ENCODE results near the gene TPM1. TPM values are rescaled to one million over a fixed set of nuclear protein-coding genes. Genes with fewer than 3 reads are reported as not detected.

Gene TPM1
- total RNA-seq, 1 experiment from 2014 or later: 22.5 TPM

DNA sequence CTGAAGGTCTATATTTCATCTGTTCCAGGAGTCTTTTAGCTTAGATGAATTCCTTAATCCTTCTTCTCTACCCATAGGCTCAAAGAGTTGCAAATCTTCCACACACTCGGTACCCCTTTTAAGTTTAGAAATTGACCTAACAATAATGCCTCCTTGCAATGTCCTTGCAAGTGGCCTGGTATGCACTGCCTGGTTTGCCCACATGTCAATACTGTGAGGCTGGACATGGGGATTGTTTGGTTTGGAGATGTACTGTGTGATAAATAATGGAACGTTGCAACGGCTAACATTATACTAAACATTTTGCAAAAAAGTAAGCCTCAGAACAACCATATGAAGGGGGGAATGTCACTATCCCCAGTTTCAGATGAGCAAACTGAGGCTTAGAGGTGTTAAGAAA is 22.4 kb upstream of the TPM1 start:
- H2AFZ ChIP-seq (ENCODE audit: low read depth, low read length, poor library complexity, severe bottlenecking): no peak overlapping the region
- H3K27ac ChIP-seq (ENCODE audit: low read depth, low read length): no peak overlapping the region
- H3K27me3 ChIP-seq (ENCODE audit: insufficient read depth, low read length): no peaks in the 10 kb centered on the region
- no TSS peak for BruUV-seq (replicated peaks)
- no peak overlapping the region for H3K9ac ChIP-seq (ENCODE audit: low read length)
- no peaks in the 10 kb centered on the region for H3K9me2 ChIP-seq (ENCODE audit: insufficient read depth)
- H3K36me3 ChIP-seq (ENCODE audit: control insufficient read depth in 1 of 2, insufficient read depth in 2 of 2, low read length in 2 of 2): no peaks in the 10 kb centered on the region
- H3K4me3 ChIP-seq (replicated peaks in 1 of 2; ENCODE audit: low read depth in 1 of 2, low read length in 2 of 2): no peak overlapping the region
- ChIA-PET CTCF (interaction anchor here (1.2 to 4.4 kb wide), 2 partner anchors 11 to 28 kb away, joined by 3 to 21 read pairs; no protein-coding TSS in a partner anchor), RAD21 (ENCODE audit: low non-redundant PET in 1 of 2, low total read pairs in 2 of 2, uncharacterized antibody in 2 of 2, unreplicated experiment in 2 of 2) (interaction anchor here in 1 of 2 experiments (0.6 kb wide), 1 partner anchor 80 kb away, joined by 3 read pairs; no protein-coding TSS in a partner anchor), POLR2A (interaction anchor here (1.1 to 2.1 kb wide), 2 partner anchors 10 to 27 kb away, joined by 3 to 6 read pairs; no protein-coding TSS in a partner anchor)
- ATAC-seq (no peak), DNase-seq (ENCODE audit: low read depth, low spot score) (no peak)
- H4K20me1 ChIP-seq (ENCODE audit: insufficient read depth): no peaks in the 10 kb centered on the region
- intact Hi-C loops (cut with micrococcal nuclease): no loop called here
- no peaks in the 10 kb centered on the region for H3K79me2 ChIP-seq (ENCODE audit: insufficient read depth, low read length)
- H3K4me1 ChIP-seq (ENCODE audit: control insufficient read depth in 1 of 2, insufficient read depth in 2 of 2, low read length in 2 of 2): peaks cover 25 to 36% of the 10 kb centered on the region in 2 experiments
- H3K9me3 ChIP-seq (ENCODE audit: control insufficient read depth in 1 of 2, insufficient read depth in 1 of 2, low read depth in 1 of 2, low read length in 2 of 2): no peaks in the 10 kb centered on the region
- peak overlapping the region; percentile 67 for H3K4me2 ChIP-seq (ENCODE audit: low read length)
- TF ChIP-seq, protein P1, sequence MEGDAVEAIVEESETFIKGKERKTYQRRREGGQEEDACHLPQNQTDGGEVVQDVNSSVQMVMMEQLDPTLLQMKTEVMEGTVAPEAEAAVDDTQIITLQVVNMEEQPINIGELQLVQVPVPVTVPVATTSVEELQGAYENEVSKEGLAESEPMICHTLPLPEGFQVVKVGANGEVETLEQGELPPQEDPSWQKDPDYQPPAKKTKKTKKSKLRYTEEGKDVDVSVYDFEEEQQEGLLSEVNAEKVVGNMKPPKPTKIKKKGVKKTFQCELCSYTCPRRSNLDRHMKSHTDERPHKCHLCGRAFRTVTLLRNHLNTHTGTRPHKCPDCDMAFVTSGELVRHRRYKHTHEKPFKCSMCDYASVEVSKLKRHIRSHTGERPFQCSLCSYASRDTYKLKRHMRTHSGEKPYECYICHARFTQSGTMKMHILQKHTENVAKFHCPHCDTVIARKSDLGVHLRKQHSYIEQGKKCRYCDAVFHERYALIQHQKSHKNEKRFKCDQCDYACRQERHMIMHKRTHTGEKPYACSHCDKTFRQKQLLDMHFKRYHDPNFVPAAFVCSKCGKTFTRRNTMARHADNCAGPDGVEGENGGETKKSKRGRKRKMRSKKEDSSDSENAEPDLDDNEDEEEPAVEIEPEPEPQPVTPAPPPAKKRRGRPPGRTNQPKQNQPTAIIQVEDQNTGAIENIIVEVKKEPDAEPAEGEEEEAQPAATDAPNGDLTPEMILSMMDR (IDR thresholded peaks at IDR 0.05 in 2 of 3, conservative IDR thresholded peaks at IDR 0.05 in 1 of 3; ENCODE audit: borderline replicate concordance in 1 of 3, insufficient read depth in 1 of 3, low read depth in 2 of 3, low read length in 2 of 3): no peak
- no peak for TF ChIP-seq EZH2phosphoT487 (IDR thresholded peaks at IDR 0.05; ENCODE audit: borderline replicate concordance)
- no peak for TF ChIP-seq SRF (IDR thresholded peaks at IDR 0.05; ENCODE audit: low read depth)
- no peak for TF ChIP-seq EGR1 (IDR thresholded peaks at IDR 0.05; ENCODE audit: low read depth)
- no peak for TF ChIP-seq RAD21 (IDR thresholded peaks at IDR 0.05; ENCODE audit: low read depth)
- TF ChIP-seq SP1 (IDR thresholded peaks at IDR 0.05; ENCODE audit: low read depth): no peak
- TF ChIP-seq, protein P2, sequence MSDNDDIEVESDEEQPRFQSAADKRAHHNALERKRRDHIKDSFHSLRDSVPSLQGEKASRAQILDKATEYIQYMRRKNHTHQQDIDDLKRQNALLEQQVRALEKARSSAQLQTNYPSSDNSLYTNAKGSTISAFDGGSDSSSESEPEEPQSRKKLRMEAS (IDR thresholded peaks at IDR 0.05): no peak
- no peak for TF ChIP-seq TCF7L2 (IDR thresholded peaks at IDR 0.05; ENCODE audit: borderline replicate concordance, extremely low read depth, insufficient read depth, insufficient read length)
- TF ChIP-seq, protein P3, sequence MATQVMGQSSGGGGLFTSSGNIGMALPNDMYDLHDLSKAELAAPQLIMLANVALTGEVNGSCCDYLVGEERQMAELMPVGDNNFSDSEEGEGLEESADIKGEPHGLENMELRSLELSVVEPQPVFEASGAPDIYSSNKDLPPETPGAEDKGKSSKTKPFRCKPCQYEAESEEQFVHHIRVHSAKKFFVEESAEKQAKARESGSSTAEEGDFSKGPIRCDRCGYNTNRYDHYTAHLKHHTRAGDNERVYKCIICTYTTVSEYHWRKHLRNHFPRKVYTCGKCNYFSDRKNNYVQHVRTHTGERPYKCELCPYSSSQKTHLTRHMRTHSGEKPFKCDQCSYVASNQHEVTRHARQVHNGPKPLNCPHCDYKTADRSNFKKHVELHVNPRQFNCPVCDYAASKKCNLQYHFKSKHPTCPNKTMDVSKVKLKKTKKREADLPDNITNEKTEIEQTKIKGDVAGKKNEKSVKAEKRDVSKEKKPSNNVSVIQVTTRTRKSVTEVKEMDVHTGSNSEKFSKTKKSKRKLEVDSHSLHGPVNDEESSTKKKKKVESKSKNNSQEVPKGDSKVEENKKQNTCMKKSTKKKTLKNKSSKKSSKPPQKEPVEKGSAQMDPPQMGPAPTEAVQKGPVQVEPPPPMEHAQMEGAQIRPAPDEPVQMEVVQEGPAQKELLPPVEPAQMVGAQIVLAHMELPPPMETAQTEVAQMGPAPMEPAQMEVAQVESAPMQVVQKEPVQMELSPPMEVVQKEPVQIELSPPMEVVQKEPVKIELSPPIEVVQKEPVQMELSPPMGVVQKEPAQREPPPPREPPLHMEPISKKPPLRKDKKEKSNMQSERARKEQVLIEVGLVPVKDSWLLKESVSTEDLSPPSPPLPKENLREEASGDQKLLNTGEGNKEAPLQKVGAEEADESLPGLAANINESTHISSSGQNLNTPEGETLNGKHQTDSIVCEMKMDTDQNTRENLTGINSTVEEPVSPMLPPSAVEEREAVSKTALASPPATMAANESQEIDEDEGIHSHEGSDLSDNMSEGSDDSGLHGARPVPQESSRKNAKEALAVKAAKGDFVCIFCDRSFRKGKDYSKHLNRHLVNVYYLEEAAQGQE (IDR thresholded peaks at IDR 0.05; ENCODE audit: low read depth): no peak
- TF ChIP-seq JUND (IDR thresholded peaks at IDR 0.05): no peak
- TF ChIP-seq YY1 (IDR thresholded peaks at IDR 0.05; ENCODE audit: extremely low read depth, insufficient replicate concordance, low read depth, low read length): no peak
- TF ChIP-seq ELF1 (IDR thresholded peaks at IDR 0.05; ENCODE audit: borderline replicate concordance, low read depth): no peak
- no peak for TF ChIP-seq ZFX (IDR thresholded peaks at IDR 0.05)
- TF ChIP-seq, protein P4, sequence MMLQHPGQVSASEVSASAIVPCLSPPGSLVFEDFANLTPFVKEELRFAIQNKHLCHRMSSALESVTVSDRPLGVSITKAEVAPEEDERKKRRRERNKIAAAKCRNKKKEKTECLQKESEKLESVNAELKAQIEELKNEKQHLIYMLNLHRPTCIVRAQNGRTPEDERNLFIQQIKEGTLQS (IDR thresholded peaks at IDR 0.05): no peak

Data from HCT116 (cell line).